Measurements from ENCODE around the gene SLC52A3. TPM values are rescaled to one million over a fixed set of nuclear protein-coding genes. Genes with fewer than 3 reads are reported as not detected.
A peak's percentile ranks its signal among the peaks of the same experiment; 100 is the strongest.

The SLC52A3 gene
- total and polyA plus RNA-seq, 2 of the 13 experiments (the other 11 are each of a cell fraction or from before 2014, with no cell fraction given): 0.03 TPM; not detected in 1

GRCh38 chr20:711576-711975 is 56.7 kb downstream of the SLC52A3 start:
- Histone ChIP-seq H3K4me1 (ENCODE audit: insufficient read depth, low read length) (no peaks in the 10 kb centered on the region), H3K9ac (ENCODE audit: insufficient read depth, low read depth, low read length) (no peak overlapping the region), H4K20me1 (ENCODE audit: insufficient read depth, low read length) (no peaks in the 10 kb centered on the region), H3K4me2 (ENCODE audit: low read depth, low read length) (no peak overlapping the region), H3K4me3 (replicated peaks in 1 of 3; ENCODE audit: insufficient read depth in 1 of 3, low read depth in 2 of 3, low read length in 3 of 3) (no peak overlapping the region), H3K27me3 (ENCODE audit: control insufficient read depth in 1 of 2, insufficient read depth in 2 of 2, low read length in 2 of 2) (peaks cover 1 to 10% of the 10 kb centered on the region in 2 experiments; a peak in 2 of 5 replicates), H2AFZ (ENCODE audit: low read length) (no peak overlapping the region), H3K27ac (ENCODE audit: extremely low read length, insufficient read depth, low read length) (no peak overlapping the region), H3K9me3 (ENCODE audit: low read length) (peaks cover 8% of the 10 kb centered on the region), H3K36me3 (replicated peaks in 1 of 2; ENCODE audit: control insufficient read depth in 1 of 2, insufficient read depth in 2 of 2, low read length in 2 of 2) (no peaks in the 10 kb centered on the region), H3K79me2 (ENCODE audit: insufficient read depth, low read length) (no peaks in the 10 kb centered on the region)
- ATAC-seq (peak; percentile 27; the same call in 2 of the 3 replicates), FAIRE-seq (no peak), DNase-seq (ENCODE audit: low spot score) (no peak)
- TF ChIP-seq ATF7 (IDR thresholded peaks at IDR 0.05) (no peak), ATF7 (CRISPR knock-in tag; IDR thresholded peaks at IDR 0.05) (no peak), ZBTB7A (CRISPR knock-in tag; IDR thresholded peaks at IDR 0.05) (no peak), SALL2 (CRISPR knock-in tag; IDR thresholded peaks at IDR 0.05) (no peak)
- POLR2A ChIA-PET: no interaction called here
- 0% methylated on average over 2 of the region's 2 CpGs for WGBS (ENCODE audit: low lambda C conversion rate)
- no TSS peak for BruUV-seq (replicated peaks)
- intact Hi-C loops (cut with micrococcal nuclease; ENCODE audit: unreplicated experiment) (no loop called here), in situ Hi-C loops (cut with HindIII; ENCODE audit: extremely low pct_ligation_motif_present, low pct_unique_long_range_greater_than_20kb) (no loop called here)
- CTCF ChIA-PET (ENCODE audit: low intra/inter-chr PET ratio, low total read pairs): no interaction called here

GRCh38 chr20:710780-711450 is 57.4 kb downstream of the SLC52A3 start:
- ChIA-PET CTCF (ENCODE audit: low intra/inter-chr PET ratio, low total read pairs) (no interaction called here), POLR2A (no interaction called here)
- Histone ChIP-seq H4K20me1 (ENCODE audit: insufficient read depth, low read length) (no peaks in the 10 kb centered on the region), H3K79me2 (ENCODE audit: insufficient read depth, low read length) (no peaks in the 10 kb centered on the region), H3K4me3 (replicated peaks in 1 of 3; ENCODE audit: insufficient read depth in 1 of 3, low read depth in 2 of 3, low read length in 3 of 3) (no peak overlapping the region), H3K4me2 (ENCODE audit: low read depth, low read length) (no peak overlapping the region), H3K27ac (ENCODE audit: extremely low read length, insufficient read depth, low read length) (no peak overlapping the region), H3K4me1 (ENCODE audit: insufficient read depth, low read length) (no peaks in the 10 kb centered on the region), H3K9ac (ENCODE audit: insufficient read depth, low read depth, low read length) (no peak overlapping the region), H2AFZ (ENCODE audit: low read length) (no peak overlapping the region), H3K27me3 (ENCODE audit: control insufficient read depth in 1 of 2, insufficient read depth in 2 of 2, low read length in 2 of 2) (peaks cover 1 to 10% of the 10 kb centered on the region in 2 experiments; a peak in 2 of 5 replicates), H3K9me3 (ENCODE audit: low read length) (peaks cover 8% of the 10 kb centered on the region), H3K36me3 (replicated peaks in 1 of 2; ENCODE audit: control insufficient read depth in 1 of 2, insufficient read depth in 2 of 2, low read length in 2 of 2) (no peaks in the 10 kb centered on the region)
- in situ Hi-C loops (cut with HindIII; ENCODE audit: extremely low pct_ligation_motif_present, low pct_unique_long_range_greater_than_20kb): no loop called here
- no TSS peak for BruUV-seq (replicated peaks)
- intact Hi-C loops (cut with micrococcal nuclease; ENCODE audit: unreplicated experiment): no loop called here
- 68% methylated on average over 19 of the region's 19 CpGs for WGBS (ENCODE audit: low lambda C conversion rate)
- FAIRE-seq: no peak
- peak; percentile 34 for ATAC-seq
- no peak for DNase-seq (ENCODE audit: low spot score)
- TF ChIP-seq ARNT2 (CRISPR knock-in tag; IDR thresholded peaks at IDR 0.05; ENCODE audit: low read depth): no peak
- TF ChIP-seq SOX6 (IDR thresholded peaks at IDR 0.05): 0 out of 2 replicates have a peak, but pooled peaks have one; percentile 36
- no peak for TF ChIP-seq SOX6 (CRISPR knock-in tag; IDR thresholded peaks at IDR 0.05)

Other genes starting within 250 kb of the SLC52A3 start
- 231 and 288 TPM in 2 replicates for gene CSNK2A1, start 224.7 kb downstream of the SLC52A3 start, total RNA-seq (2016; rRNA removed; fragmentation: Illumina TruSeq; extraction: Trizol)
- gene CSNK2A1, start 224.7 kb downstream of the SLC52A3 start, polyA plus RNA-seq (2011; rRNA removed): 131 and 153 TPM in 2 replicates
- gene TCF15, start 158.2 kb downstream of the SLC52A3 start, total RNA-seq (2016; rRNA removed; fragmentation: Illumina TruSeq; extraction: Trizol): not detected in 2 replicates
- not detected in 2 replicates for gene TCF15, start 158.2 kb downstream of the SLC52A3 start, polyA plus RNA-seq (2011; rRNA removed)
- 87.7 and 98.2 TPM in 2 replicates for gene SRXN1, start 115.3 kb downstream of the SLC52A3 start, total RNA-seq (2016; rRNA removed; fragmentation: Illumina TruSeq; extraction: Trizol)
- 29.9 and 41.3 TPM in 2 replicates for gene SRXN1, start 115.3 kb downstream of the SLC52A3 start, polyA plus RNA-seq (2011; rRNA removed)
- not detected in 2 replicates for gene SCRT2, start 92.7 kb downstream of the SLC52A3 start, total RNA-seq (2016; rRNA removed; fragmentation: Illumina TruSeq; extraction: Trizol)
- gene SCRT2, start 92.7 kb downstream of the SLC52A3 start, polyA plus RNA-seq (2011; rRNA removed): not detected in 2 replicates
- gene FAM110A, start 65.2 kb upstream of the SLC52A3 start, total RNA-seq (2016; rRNA removed; fragmentation: Illumina TruSeq; extraction: Trizol): 1.7 and 1.9 TPM in 2 replicates
- gene FAM110A, start 65.2 kb upstream of the SLC52A3 start, polyA plus RNA-seq (2011; rRNA removed): 1.9 and 2.0 TPM in 2 replicates
- not detected in 2 replicates for gene ANGPT4, start 147.8 kb upstream of the SLC52A3 start, total RNA-seq (2016; rRNA removed; fragmentation: Illumina TruSeq; extraction: Trizol)
- gene ANGPT4, start 147.8 kb upstream of the SLC52A3 start, polyA plus RNA-seq (2011; rRNA removed): not detected in 2 replicates
- gene RSPO4, start 233.8 kb upstream of the SLC52A3 start, total RNA-seq (2016; rRNA removed; fragmentation: Illumina TruSeq; extraction: Trizol): not detected in 2 replicates
- gene RSPO4, start 233.8 kb upstream of the SLC52A3 start, polyA plus RNA-seq (2011; rRNA removed): not detected in 2 replicates